ENCODE measurements around the gene ITIH4.

The ITIH4 gene

DNA sequence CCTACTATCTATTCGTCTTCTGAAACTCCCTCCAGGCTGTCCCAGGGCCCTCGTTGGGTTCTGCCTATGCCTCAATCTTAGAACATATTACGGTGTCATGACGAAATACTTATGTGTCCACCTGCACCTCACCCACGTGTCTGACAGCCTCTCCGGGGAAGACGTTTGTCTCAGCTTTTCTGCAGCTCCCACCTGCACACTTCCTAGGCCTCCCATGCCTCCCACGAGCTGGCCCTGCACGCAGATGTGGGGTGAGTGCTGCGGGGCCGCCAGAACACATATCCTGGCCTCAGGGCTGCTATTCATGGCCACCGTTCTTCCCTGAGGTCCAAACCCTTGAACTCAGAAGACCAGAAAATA lies 11.5 kb upstream of the ITIH4 start:
- Histone ChIP-seq H3K4ac (ENCODE audit: low read length) (no peak overlapping the region), H2BK15ac (ENCODE audit: low read length) (no peak overlapping the region), H2BK12ac (ENCODE audit: low read length) (no peak overlapping the region), H3K27me3 (ENCODE audit: control insufficient read depth in 3 of 3, insufficient read depth in 3 of 3, low read depth in 1 of 3, low read length in 3 of 3) (no peaks in the 10 kb centered on the region), H3K4me3 (ENCODE audit: low read length in 2 of 2) (no peak overlapping the region), H3K18ac (ENCODE audit: low read length) (no peak overlapping the region), H3K23ac (ENCODE audit: low read depth, low read length, poor library complexity) (no peak overlapping the region), H2AFZ (ENCODE audit: low read length) (no peak overlapping the region), H2BK120ac (ENCODE audit: low read depth, low read length) (no peak overlapping the region), H3K36me3 (replicated peaks in 1 of 2; ENCODE audit: control insufficient read depth in 2 of 2, insufficient read depth in 2 of 2, low read length in 2 of 2) (peaks cover 6 to 15% of the 10 kb centered on the region in 2 donors), H2AK5ac (ENCODE audit: low read depth, low read length) (no peak overlapping the region), H4K91ac (ENCODE audit: low read depth, low read length, poor library complexity) (no peak overlapping the region), H4K8ac (ENCODE audit: low read depth, low read length) (no peak overlapping the region), H3K4me2 (ENCODE audit: insufficient read depth, low read length, poor library complexity, severe bottlenecking) (no peak overlapping the region), H3K9me3 (replicated peaks in 1 of 2; ENCODE audit: control insufficient read depth in 2 of 2, insufficient read depth in 1 of 2, low read depth in 1 of 2, low read length in 2 of 2) (no peaks in the 10 kb centered on the region), H3K14ac (ENCODE audit: low read length) (no peak overlapping the region), H3K27ac (replicated peaks; ENCODE audit: low read length) (no peak overlapping the region), H3K4me1 (ENCODE audit: control insufficient read depth in 2 of 2, insufficient read depth in 1 of 2, low read depth in 1 of 2, low read length in 2 of 2) (peaks cover 0 to 15% of the 10 kb centered on the region in 2 donors), H3K9ac (ENCODE audit: low read depth, low read length, poor library complexity) (no peak overlapping the region), H2BK5ac (ENCODE audit: low read length) (no peak overlapping the region), H3K79me1 (ENCODE audit: low read depth, low read length) (no peaks in the 10 kb centered on the region)
- no CpG with 5 or more reads among the region's 12 CpGs for WGBS, 2 donors (ENCODE audit: extremely low coverage in 2 of 2, insufficient read length in 2 of 2, insufficient replicate concordance in 1 of 2)
- DNase-seq (ENCODE audit: low spot score): no peak

DNA sequence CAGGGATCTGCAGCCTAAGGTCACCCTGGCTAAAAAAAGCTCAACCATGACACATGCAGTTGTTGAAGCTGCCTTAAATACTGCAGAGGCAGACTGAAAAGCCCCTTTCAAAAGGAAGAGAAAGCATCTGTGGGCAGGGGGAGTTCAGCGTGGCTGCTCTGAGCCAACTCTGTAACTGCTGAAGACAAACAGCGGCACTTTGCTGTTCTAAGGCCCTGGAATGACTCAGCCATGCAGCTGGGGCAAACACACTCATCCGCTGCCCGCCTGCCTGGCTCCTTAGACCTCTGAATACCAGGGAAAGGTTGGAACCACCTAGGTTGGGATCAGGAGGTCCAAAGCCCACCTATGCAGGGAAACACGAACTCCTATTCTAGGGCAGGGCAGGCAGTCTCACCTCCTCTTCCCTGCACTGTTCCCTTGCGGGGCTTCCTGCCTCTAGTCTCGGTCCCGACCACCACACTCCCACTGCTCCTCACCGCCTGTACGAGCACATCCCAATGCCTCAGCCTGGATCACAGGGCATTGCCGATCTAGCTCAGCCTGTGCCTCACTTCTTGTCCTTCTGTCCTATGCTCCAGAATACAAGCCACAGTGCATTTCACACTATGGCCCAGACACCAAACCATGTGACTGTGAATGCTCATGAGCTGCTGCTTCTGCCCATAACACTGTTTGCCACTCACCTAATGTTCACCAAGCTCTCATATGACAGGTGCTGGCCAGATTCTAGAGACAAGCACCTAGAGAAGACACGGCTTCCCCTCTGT lies 10.9 kb upstream of the ITIH4 start:
- Histone ChIP-seq H3K4me1 (ENCODE audit: control insufficient read depth in 2 of 2, insufficient read depth in 1 of 2, low read depth in 1 of 2, low read length in 2 of 2) (peaks cover 0 to 13% of the 10 kb centered on the region in 2 donors), H3K27me3 (ENCODE audit: control insufficient read depth in 3 of 3, insufficient read depth in 3 of 3, low read depth in 1 of 3, low read length in 3 of 3) (no peaks in the 10 kb centered on the region), H3K79me1 (ENCODE audit: low read depth, low read length) (no peaks in the 10 kb centered on the region), H3K9me3 (replicated peaks in 1 of 2; ENCODE audit: control insufficient read depth in 2 of 2, insufficient read depth in 1 of 2, low read depth in 1 of 2, low read length in 2 of 2) (no peaks in the 10 kb centered on the region), H2BK12ac (ENCODE audit: low read length) (no peak overlapping the region), H2BK5ac (ENCODE audit: low read length) (no peak overlapping the region), H3K36me3 (replicated peaks in 1 of 2; ENCODE audit: control insufficient read depth in 2 of 2, insufficient read depth in 2 of 2, low read length in 2 of 2) (peaks cover 6 to 14% of the 10 kb centered on the region in 2 donors), H2BK15ac (ENCODE audit: low read length) (no peak overlapping the region), H3K18ac (ENCODE audit: low read length) (peak overlapping the region; percentile 15), H3K9ac (ENCODE audit: low read depth, low read length, poor library complexity) (no peak overlapping the region), H3K14ac (ENCODE audit: low read length) (no peak overlapping the region), H4K8ac (ENCODE audit: low read depth, low read length) (no peak overlapping the region), H3K4me2 (ENCODE audit: insufficient read depth, low read length, poor library complexity, severe bottlenecking) (no peak overlapping the region), H3K27ac (replicated peaks; ENCODE audit: low read length) (no peak overlapping the region), H4K91ac (ENCODE audit: low read depth, low read length, poor library complexity) (no peak overlapping the region), H3K23ac (ENCODE audit: low read depth, low read length, poor library complexity) (no peak overlapping the region), H3K4me3 (ENCODE audit: low read length in 2 of 2) (no peak overlapping the region), H2AK5ac (ENCODE audit: low read depth, low read length) (no peak overlapping the region), H2AFZ (ENCODE audit: low read length) (no peak overlapping the region), H3K4ac (ENCODE audit: low read length) (no peak overlapping the region), H2BK120ac (ENCODE audit: low read depth, low read length) (no peak overlapping the region)
- no peak for DNase-seq (ENCODE audit: low spot score)
- WGBS, 2 donors (ENCODE audit: extremely low coverage in 2 of 2, insufficient read length in 2 of 2, insufficient replicate concordance in 1 of 2): no CpG with 5 or more reads among the region's 12 CpGs

DNA sequence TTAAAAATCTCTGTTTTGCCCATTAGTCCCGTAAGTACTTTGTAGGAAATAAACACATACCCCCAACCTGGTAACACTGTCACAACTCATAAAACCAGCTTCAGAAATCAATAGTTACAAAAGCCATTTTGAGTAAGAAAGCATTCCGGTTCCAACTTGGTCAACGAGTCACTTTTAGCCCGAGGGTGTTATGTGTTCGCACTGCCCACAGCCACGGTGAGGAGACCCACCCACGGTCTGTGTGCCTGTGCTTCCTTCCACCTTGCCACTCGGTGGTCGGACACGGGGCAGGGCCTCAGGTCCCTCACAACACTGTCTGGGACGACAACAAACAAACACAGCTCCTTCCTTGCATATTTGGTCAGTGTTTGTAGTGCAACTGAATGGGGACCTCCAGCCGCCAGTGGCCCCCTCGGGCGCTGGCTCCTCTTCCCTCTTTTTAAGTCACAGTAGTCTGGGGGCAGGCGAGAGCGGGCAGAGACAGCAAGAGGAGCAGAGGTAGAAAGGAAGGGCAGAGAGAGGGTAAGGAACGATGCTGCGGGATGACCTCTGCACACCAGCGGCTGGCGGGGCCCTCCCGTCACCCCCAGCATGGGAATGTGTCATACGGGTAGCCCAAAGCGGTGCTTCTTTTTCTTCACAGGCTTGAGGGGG lies 9.5 kb upstream of the ITIH4 start:
- Histone ChIP-seq H3K4me2 (ENCODE audit: insufficient read depth, low read length, poor library complexity, severe bottlenecking) (no peak overlapping the region), H3K14ac (ENCODE audit: low read length) (no peak overlapping the region), H3K9ac (ENCODE audit: low read depth, low read length, poor library complexity) (no peak overlapping the region), H3K79me1 (ENCODE audit: low read depth, low read length) (no peaks in the 10 kb centered on the region), H3K27me3 (ENCODE audit: control insufficient read depth in 3 of 3, insufficient read depth in 3 of 3, low read depth in 1 of 3, low read length in 3 of 3) (no peaks in the 10 kb centered on the region), H3K4ac (ENCODE audit: low read length) (no peak overlapping the region), H2BK15ac (ENCODE audit: low read length) (no peak overlapping the region), H3K27ac (replicated peaks; ENCODE audit: low read length) (no peak overlapping the region), H2AK5ac (ENCODE audit: low read depth, low read length) (no peak overlapping the region), H4K8ac (ENCODE audit: low read depth, low read length) (no peak overlapping the region), H3K4me1 (ENCODE audit: control insufficient read depth in 2 of 2, insufficient read depth in 1 of 2, low read depth in 1 of 2, low read length in 2 of 2) (peaks cover 8 to 23% of the 10 kb centered on the region in 2 donors), H3K4me3 (ENCODE audit: low read length in 2 of 2) (no peak overlapping the region), H2AFZ (ENCODE audit: low read length) (no peak overlapping the region), H3K23ac (ENCODE audit: low read depth, low read length, poor library complexity) (no peak overlapping the region), H4K91ac (ENCODE audit: low read depth, low read length, poor library complexity) (no peak overlapping the region), H2BK12ac (ENCODE audit: low read length) (no peak overlapping the region), H3K36me3 (replicated peaks in 1 of 2; ENCODE audit: control insufficient read depth in 2 of 2, insufficient read depth in 2 of 2, low read length in 2 of 2) (peaks cover 6 to 14% of the 10 kb centered on the region in 2 donors), H2BK120ac (ENCODE audit: low read depth, low read length) (no peak overlapping the region), H3K9me3 (replicated peaks in 1 of 2; ENCODE audit: control insufficient read depth in 2 of 2, insufficient read depth in 1 of 2, low read depth in 1 of 2, low read length in 2 of 2) (no peaks in the 10 kb centered on the region), H3K18ac (ENCODE audit: low read length) (no peak overlapping the region), H2BK5ac (ENCODE audit: low read length) (no peak overlapping the region)
- no CpG with 5 or more reads among the region's 23 CpGs for WGBS, 2 donors (ENCODE audit: extremely low coverage in 2 of 2, insufficient read length in 2 of 2, insufficient replicate concordance in 1 of 2)
- DNase-seq (ENCODE audit: low spot score): no peak

DNA sequence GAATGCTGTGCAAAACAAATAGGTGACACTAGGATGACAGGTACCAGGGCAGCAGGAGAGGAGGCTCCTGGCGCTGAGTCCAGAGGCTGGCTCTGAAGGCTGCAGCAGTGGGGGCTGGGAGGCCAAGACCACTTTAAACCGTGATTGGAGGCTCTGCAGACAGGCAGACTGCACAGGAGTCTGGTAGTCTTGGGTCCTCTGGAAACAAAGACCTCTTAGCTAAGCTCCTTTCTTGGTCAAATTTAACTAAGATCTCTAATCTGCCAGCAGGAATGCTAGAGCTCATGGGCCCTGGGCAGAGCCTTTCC lies 8.8 kb upstream of the ITIH4 start:
- Histone ChIP-seq H3K27ac (replicated peaks; ENCODE audit: low read length) (no peak overlapping the region), H3K9me3 (replicated peaks in 1 of 2; ENCODE audit: control insufficient read depth in 2 of 2, insufficient read depth in 1 of 2, low read depth in 1 of 2, low read length in 2 of 2) (no peaks in the 10 kb centered on the region), H4K8ac (ENCODE audit: low read depth, low read length) (no peak overlapping the region), H2BK15ac (ENCODE audit: low read length) (no peak overlapping the region), H2AFZ (ENCODE audit: low read length) (no peak overlapping the region), H2BK120ac (ENCODE audit: low read depth, low read length) (no peak overlapping the region), H3K4me1 (ENCODE audit: control insufficient read depth in 2 of 2, insufficient read depth in 1 of 2, low read depth in 1 of 2, low read length in 2 of 2) (peaks cover 16 to 31% of the 10 kb centered on the region in 2 donors), H2BK12ac (ENCODE audit: low read length) (no peak overlapping the region), H3K27me3 (ENCODE audit: control insufficient read depth in 3 of 3, insufficient read depth in 3 of 3, low read depth in 1 of 3, low read length in 3 of 3) (no peaks in the 10 kb centered on the region), H2BK5ac (ENCODE audit: low read length) (no peak overlapping the region), H3K14ac (ENCODE audit: low read length) (no peak overlapping the region), H3K79me1 (ENCODE audit: low read depth, low read length) (no peaks in the 10 kb centered on the region), H3K18ac (ENCODE audit: low read length) (no peak overlapping the region), H3K4me2 (ENCODE audit: insufficient read depth, low read length, poor library complexity, severe bottlenecking) (no peak overlapping the region), H3K9ac (ENCODE audit: low read depth, low read length, poor library complexity) (no peak overlapping the region), H3K36me3 (replicated peaks in 1 of 2; ENCODE audit: control insufficient read depth in 2 of 2, insufficient read depth in 2 of 2, low read length in 2 of 2) (peaks cover 6 to 14% of the 10 kb centered on the region in 2 donors), H3K23ac (ENCODE audit: low read depth, low read length, poor library complexity) (no peak overlapping the region), H3K4me3 (ENCODE audit: low read length in 2 of 2) (no peak overlapping the region), H4K91ac (ENCODE audit: low read depth, low read length, poor library complexity) (no peak overlapping the region), H2AK5ac (ENCODE audit: low read depth, low read length) (no peak overlapping the region), H3K4ac (ENCODE audit: low read length) (no peak overlapping the region)
- DNase-seq (ENCODE audit: low spot score): no peak
- no CpG with 5 or more reads among the region's 2 CpGs for WGBS, 2 donors (ENCODE audit: extremely low coverage in 2 of 2, insufficient read length in 2 of 2, insufficient replicate concordance in 1 of 2)

All from neuronal stem cell (in vitro differentiated cells).